NCI-H2227 treated with DMSO at 0.1 percent for 48 hours (cell line): Measurements from ENCODE around the gene COL15A1.

Experiments used
- DNase-seq: peaks from one replicate; lab custom pipeline; 2025; lab: John Stamatoyannopoulos, UW

Gene COL15A1

DNA sequence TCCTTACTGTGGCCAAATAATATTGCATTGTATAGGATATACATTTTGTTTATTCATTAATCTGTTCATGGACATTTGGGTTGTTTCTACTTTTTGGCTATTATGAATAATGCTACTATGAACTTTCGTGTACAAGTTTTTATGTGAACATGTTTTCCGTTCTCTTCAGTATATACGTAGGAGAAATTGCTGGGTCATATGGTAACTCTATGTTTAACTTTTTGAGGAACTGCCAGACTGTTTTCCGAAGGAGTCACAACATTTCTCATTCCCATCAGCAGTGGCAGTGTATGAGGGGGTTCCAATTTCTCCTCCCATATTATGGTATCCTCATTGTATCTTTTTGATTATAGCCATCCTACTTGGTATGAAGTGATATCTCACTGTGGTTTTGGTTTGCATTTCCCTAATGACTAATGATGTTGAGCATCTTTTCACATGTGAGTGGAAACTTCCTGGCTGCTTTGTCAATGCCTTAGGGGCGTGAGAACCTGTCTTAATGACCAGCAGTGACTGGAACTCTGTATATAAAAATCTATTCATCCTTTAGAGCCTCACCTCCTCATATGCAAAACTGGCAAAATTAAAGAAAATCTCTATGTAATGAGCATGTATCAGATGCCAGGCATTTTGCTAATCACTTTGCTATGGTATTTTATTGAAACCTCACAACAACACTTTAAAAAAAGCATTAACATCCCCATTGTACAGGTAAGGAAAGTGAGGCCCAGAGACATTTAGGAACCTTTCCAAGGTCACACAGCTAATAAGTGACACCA is 113.4 kb downstream of the COL15A1 start:
- no peak for DNase-seq

DNA sequence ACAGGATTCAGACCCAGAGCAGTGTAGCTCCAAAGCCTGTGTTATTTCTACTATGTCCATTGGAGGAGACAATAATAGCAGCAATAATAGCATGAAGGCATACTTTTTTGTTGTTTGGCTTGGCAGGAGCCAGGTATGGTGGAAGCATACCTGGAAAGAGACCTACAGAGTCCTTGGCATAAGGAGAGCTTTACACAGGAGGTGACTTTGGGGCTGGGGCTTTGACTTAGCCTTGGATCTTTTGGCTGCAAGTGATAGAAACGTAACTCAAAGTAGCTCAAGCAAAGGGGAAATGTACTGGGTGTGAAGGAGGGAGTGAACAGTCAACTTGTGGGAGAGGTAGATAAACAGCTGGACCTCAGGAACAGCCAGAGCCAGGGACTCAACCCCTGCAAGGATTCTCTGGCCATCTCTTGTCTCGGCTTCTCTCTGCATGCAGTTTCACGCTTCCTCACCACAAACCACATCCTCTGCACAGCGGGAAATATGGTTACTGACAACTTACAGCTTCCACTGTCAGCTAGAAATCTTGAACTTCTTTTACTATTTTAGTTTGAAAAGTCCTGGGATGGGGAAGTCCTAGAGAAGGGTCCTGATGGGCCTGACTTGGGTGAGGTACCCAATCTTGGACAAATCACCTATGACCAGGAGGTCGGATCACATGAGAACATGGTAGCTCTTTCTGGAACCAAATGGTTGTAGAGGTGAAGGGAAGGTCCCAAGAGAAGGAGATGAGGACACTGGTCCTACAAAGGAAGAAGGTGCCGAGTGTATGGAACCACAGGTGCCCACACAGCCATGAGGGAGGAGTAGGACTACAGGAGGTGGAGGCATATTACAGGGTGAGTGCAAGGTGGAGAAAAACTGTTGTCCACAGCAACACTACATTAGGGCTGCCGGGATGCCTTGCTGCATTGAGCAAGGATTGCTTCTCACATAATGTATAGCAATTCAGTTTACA is 114.2 kb downstream of the COL15A1 start:
- DNase-seq, result no peak

GRCh38 chr9:99058964-99059921 is 115.5 kb downstream of the COL15A1 start:
- DNase-seq, result no peak

GRCh38 chr9:99060621-99061020 is 116.9 kb downstream of the COL15A1 start:
- no peak for DNase-seq

DNA sequence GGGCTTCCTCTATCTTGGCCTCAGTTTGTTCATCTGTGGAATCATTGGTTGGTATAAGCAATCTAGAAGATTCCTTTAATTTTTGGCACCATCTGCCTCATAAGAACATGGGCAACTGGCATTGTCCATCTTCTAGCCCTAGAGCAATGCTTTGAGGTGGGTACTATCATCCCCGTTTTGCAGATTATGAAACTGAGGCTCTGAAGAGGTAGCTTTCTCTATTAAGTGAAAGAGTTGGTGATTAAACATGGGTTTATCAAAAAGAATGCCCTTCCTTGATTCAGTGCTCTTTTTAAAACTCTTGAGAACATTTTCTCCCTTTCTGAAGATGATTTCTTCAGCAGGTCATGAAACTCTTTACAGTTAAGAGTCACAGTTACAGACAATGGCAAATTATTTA is 118.8 kb downstream of the COL15A1 start:
- no peak for DNase-seq

DNA sequence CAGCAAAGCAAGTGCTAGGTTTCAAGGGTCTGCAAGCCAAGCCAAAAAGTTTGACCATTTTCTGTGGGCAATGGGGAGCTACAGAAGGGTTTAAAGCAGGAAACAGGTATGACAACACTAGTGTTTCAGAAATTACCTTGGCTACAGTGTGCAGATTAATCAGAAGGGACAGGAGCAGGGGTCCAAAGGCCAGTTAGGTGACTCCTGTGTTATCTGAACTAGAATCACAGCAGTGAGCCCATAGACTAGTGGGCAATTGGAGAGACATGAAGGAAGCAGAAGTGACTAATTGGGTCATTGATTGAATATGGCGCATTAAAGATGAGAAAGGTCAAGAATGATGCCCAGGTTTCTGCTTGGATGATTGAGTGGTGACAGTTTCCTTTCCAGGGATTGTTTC is 119.8 kb downstream of the COL15A1 start:
- DNase-seq, result no peak

GRCh38 chr9:99066571-99066970 is 122.9 kb downstream of the COL15A1 start:
- DNase-seq, result no peak

- DNase-seq, result no peak
These were observed 125.4 kb downstream of the COL15A1 start for GRCh38 chr9:99069075-99069474.

GRCh38 chr9:99069546-99069945 is 125.8 kb downstream of the COL15A1 start:
- DNase-seq, result peak; percentile 53

GRCh38 chr9:99070681-99071080 is 127.0 kb downstream of the COL15A1 start:
- peak; percentile 49 for DNase-seq

- no peak for DNase-seq
These were observed 127.8 kb downstream of the COL15A1 start for GRCh38 chr9:99071313-99072039.

GRCh38 chr9:99072040-99072394 is 128.3 kb downstream of the COL15A1 start:
- DNase-seq, result no peak

GRCh38 chr9:99073347-99073746 is 129.6 kb downstream of the COL15A1 start:
- no peak for DNase-seq

GRCh38 chr9:99073985-99074901 is 130.5 kb downstream of the COL15A1 start:
- DNase-seq, result no peak

DNA sequence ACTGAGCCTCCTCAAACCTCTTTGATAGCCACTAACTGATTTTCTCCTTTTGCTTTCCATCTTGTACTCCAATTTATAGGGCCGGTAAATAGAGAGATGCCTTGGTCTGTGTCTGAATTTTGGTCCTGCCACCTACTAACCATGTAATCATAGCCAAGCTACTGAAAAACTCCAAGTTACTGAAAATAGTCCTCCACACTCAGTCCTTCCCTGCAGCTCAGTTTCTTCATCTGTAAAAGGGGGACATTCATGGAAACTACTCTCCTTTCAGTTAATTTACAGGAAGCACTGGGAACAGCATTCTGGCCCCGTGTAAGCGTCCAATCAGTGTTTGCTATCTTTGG is 131.2 kb downstream of the COL15A1 start:
- DNase-seq, result no peak

GRCh38 chr9:99075246-99075912 is 131.7 kb downstream of the COL15A1 start:
- no peak for DNase-seq

DNA sequence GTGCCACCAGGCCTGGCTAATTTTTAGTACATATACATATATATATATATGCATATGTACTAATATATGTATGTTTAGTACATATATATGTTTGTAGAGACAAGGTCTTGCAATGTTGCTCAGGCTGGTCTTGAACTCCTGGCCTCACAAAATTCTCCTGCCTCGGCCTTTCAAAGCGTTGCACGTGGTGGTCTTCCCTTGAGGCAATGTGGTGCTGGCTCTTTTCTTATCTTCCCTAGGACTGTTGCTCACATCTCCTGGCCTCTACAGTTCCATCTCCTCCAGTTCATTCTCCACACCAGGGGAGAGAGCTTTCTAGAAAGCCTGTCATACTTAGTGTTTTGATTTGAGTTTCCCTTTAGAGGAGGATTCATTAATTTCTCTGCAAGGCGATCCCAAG is 132.3 kb downstream of the COL15A1 start:
- DNase-seq, result no peak

- DNase-seq, result no peak
These were observed 132.9 kb downstream of the COL15A1 start for GRCh38 chr9:99076483-99077171.

GRCh38 chr9:99078717-99079116 is 135.0 kb downstream of the COL15A1 start:
- DNase-seq, result no peak
